ENCODE data around the gene CACNG1. TPM values are rescaled to one million over a fixed set of nuclear protein-coding genes. Genes with fewer than 3 reads are reported as not detected.

The CACNG1 gene
- total and polyA plus RNA-seq, 11 donors: not detected

GRCh38 chr17:67003231-67003630 lies 41.1 kb upstream of the CACNG1 start:
- intact Hi-C loops (cut with DNase I): no loop called here
- H3K36me3 ChIP-seq: no peaks in the 10 kb centered on the region
- H3K4me1 ChIP-seq: no peaks in the 10 kb centered on the region
- H3K9me3 ChIP-seq: no peaks in the 10 kb centered on the region
- no peak for TF ChIP-seq POLR2A (IDR thresholded peaks at IDR 0.05)
- TF ChIP-seq, protein P1, sequence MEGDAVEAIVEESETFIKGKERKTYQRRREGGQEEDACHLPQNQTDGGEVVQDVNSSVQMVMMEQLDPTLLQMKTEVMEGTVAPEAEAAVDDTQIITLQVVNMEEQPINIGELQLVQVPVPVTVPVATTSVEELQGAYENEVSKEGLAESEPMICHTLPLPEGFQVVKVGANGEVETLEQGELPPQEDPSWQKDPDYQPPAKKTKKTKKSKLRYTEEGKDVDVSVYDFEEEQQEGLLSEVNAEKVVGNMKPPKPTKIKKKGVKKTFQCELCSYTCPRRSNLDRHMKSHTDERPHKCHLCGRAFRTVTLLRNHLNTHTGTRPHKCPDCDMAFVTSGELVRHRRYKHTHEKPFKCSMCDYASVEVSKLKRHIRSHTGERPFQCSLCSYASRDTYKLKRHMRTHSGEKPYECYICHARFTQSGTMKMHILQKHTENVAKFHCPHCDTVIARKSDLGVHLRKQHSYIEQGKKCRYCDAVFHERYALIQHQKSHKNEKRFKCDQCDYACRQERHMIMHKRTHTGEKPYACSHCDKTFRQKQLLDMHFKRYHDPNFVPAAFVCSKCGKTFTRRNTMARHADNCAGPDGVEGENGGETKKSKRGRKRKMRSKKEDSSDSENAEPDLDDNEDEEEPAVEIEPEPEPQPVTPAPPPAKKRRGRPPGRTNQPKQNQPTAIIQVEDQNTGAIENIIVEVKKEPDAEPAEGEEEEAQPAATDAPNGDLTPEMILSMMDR (IDR thresholded peaks at IDR 0.05): no peak
- H3K27ac ChIP-seq: no peak overlapping the region
- no peak overlapping the region for H3K4me3 ChIP-seq
- 80 to 92% (median 90%) methylated on average over 2 of the region's 2 CpGs for WGBS, 4 donors
- DNase-seq (no peak), ATAC-seq (no peak)
- peaks cover 0 to 5% (median 0%) of the 10 kb centered on the region in 9 donors for H3K27me3 ChIP-seq

GRCh38 chr17:67004181-67004580 lies 40.2 kb upstream of the CACNG1 start:
- WGBS, 4 donors: 54 to 76% (median 71%) methylated on average over 10 to 11 of the region's 11 CpGs
- intact Hi-C loops (cut with DNase I): no loop called here
- no peak for TF ChIP-seq POLR2A (IDR thresholded peaks at IDR 0.05)
- TF ChIP-seq, protein P1 (IDR thresholded peaks at IDR 0.05): no peak
- ATAC-seq: no peak
- H3K36me3 ChIP-seq: no peaks in the 10 kb centered on the region
- no peaks in the 10 kb centered on the region for H3K9me3 ChIP-seq
- H3K27ac ChIP-seq: no peak overlapping the region
- H3K27me3 ChIP-seq: peaks cover 0 to 5% (median 0%) of the 10 kb centered on the region in 9 donors
- DNase-seq: no peak
- H3K4me3 ChIP-seq: no peak overlapping the region
- H3K4me1 ChIP-seq: no peaks in the 10 kb centered on the region

DNA sequence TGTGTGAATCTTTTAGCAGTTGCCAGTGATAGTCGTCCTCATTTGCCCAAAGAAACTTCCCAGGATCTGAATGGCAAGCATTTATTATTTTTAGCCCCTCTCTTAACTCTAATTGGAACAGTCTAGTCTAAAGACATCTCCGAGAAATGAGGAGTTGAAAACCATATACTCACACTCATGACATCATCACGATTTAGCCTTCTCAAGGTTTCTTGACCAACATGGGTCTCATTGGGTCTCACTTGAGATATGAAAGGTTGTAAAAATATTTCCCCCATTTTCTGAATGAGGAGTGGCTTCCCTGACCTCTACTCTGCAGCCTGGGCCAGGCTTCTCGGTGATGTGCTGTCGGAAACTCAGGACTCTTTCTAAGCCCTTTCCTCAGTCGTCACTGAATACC lies 37.1 kb upstream of the CACNG1 start:
- no peak for ATAC-seq
- Histone ChIP-seq H3K4me3 (no peak overlapping the region), H3K4me1 (no peaks in the 10 kb centered on the region), H3K27me3 (peaks cover 0 to 5% (median 0%) of the 10 kb centered on the region in 9 donors), H3K36me3 (no peaks in the 10 kb centered on the region), H3K27ac (no peak overlapping the region), H3K9me3 (no peaks in the 10 kb centered on the region)
- TF ChIP-seq, protein P1 (IDR thresholded peaks at IDR 0.05): no peak
- TF ChIP-seq POLR2A (IDR thresholded peaks at IDR 0.05): no peak
- no peak for DNase-seq
- intact Hi-C loops (cut with DNase I): no loop called here
- WGBS, 4 donors: 82 to 85% (median 83%) methylated on average over 6 of the region's 6 CpGs

GRCh38 chr17:67008101-67008500 lies 36.3 kb upstream of the CACNG1 start:
- 82 to 97% (median 86%) methylated on average over 6 of the region's 6 CpGs for WGBS, 4 donors
- DNase-seq (no peak), ATAC-seq (no peak)
- Histone ChIP-seq H3K4me3 (no peak overlapping the region), H3K27ac (no peak overlapping the region), H3K27me3 (peaks cover 0 to 3% (median 0%) of the 10 kb centered on the region in 9 donors), H3K36me3 (no peaks in the 10 kb centered on the region), H3K4me1 (no peaks in the 10 kb centered on the region), H3K9me3 (no peaks in the 10 kb centered on the region)
- TF ChIP-seq, protein P1 (IDR thresholded peaks at IDR 0.05): no peak
- no peak for TF ChIP-seq POLR2A (IDR thresholded peaks at IDR 0.05)
- intact Hi-C loops (cut with DNase I): no loop called here

Data from heart left ventricle (tissue), 16 donors.